Mesenchymal stem cell (in vitro differentiated cells and primary cell): ENCODE measurements around the gene TNFRSF8.

Experiments
- DNase-seq: peaks from one replicate; pipeline ENCODE4 v3.0.0-alpha.2; 2013
- H2AFZ ChIP-seq: one replicate; pipeline ENCODE4 v1.6.1; 2013; ENCODE audit warnings: low read depth, mild to moderate bottlenecking, control low read depth, inconsistent platforms, low read length, moderate library complexity
- H2AK5ac ChIP-seq: 2 replicates; pipeline ENCODE4 v1.6.1; 2013; ENCODE audit warnings: low read length, moderate library complexity, mild to moderate bottlenecking, inconsistent platforms; ENCODE audit not compliant: severe bottlenecking
- H2BK120ac ChIP-seq: one replicate; pipeline ENCODE4 v1.6.1; 2013; ENCODE audit warnings: low read depth, mild to moderate bottlenecking, inconsistent platforms, low read length, moderate library complexity
- H2BK12ac ChIP-seq, 2 experiments: one replicate each; pipeline ENCODE4 v1.6.1; 2013; ENCODE audit warnings: inconsistent platforms in 2 of 2, low read length in 2 of 2, mild to moderate bottlenecking in 2 of 2, moderate library complexity in 2 of 2, control low read depth in 1 of 2
- H2BK15ac ChIP-seq: one replicate; pipeline ENCODE4 v1.6.1; 2013; ENCODE audit warnings: mild to moderate bottlenecking, low read depth, inconsistent platforms; ENCODE audit not compliant: poor library complexity, severe bottlenecking
- H2BK5ac ChIP-seq: 2 replicates; pipeline ENCODE4 v1.6.1; 2013; ENCODE audit warnings: low read depth, mild to moderate bottlenecking, low read length, control low read depth, inconsistent platforms; ENCODE audit not compliant: poor library complexity, severe bottlenecking
- H3K14ac ChIP-seq, 2 experiments: one replicate each; pipeline ENCODE4 v1.6.1; 2013; ENCODE audit warnings: inconsistent platforms in 2 of 2, low read length in 2 of 2, control low read depth in 1 of 2, mild to moderate bottlenecking in 1 of 2, moderate library complexity in 1 of 2
- H3K18ac ChIP-seq, 2 experiments: one replicate each; pipeline ENCODE4 v1.6.1; 2013; ENCODE audit warnings: inconsistent platforms in 2 of 2, low read length in 2 of 2, control low read depth in 1 of 2, low read depth in 1 of 2, mild to moderate bottlenecking in 1 of 2
- H3K23ac ChIP-seq, 2 experiments: one replicate each; pipeline ENCODE4 v1.6.1; 2013; ENCODE audit warnings: inconsistent platforms in 2 of 2, low read length in 2 of 2, mild to moderate bottlenecking in 2 of 2, moderate library complexity in 2 of 2, control low read depth in 1 of 2
- H3K27ac ChIP-seq: 2 replicates; pipeline ENCODE4 v1.5.1; 2013; ENCODE audit warnings: mild to moderate bottlenecking, moderate library complexity, low read length, control low read depth, inconsistent platforms; ENCODE audit not compliant: poor library complexity, severe bottlenecking
- H3K27me3 ChIP-seq, 2 experiments: 2 replicates each; pipeline versions ENCODE4 v1.6.1 to v1.7.0; 2013; ENCODE audit warnings: low read length in 2 of 2, mild to moderate bottlenecking in 2 of 2, moderate library complexity in 2 of 2, control low read depth in 1 of 2, inconsistent platforms in 1 of 2; ENCODE audit not compliant: control insufficient read depth in 1 of 2, insufficient read depth in 1 of 2
- H3K36me3 ChIP-seq, 2 experiments: 2 replicates each; pipeline versions ENCODE4 v1.6.1 to v1.7.0; 2013; ENCODE audit warnings: low read length in 2 of 2, control low read depth in 1 of 2, inconsistent platforms in 1 of 2, low read depth in 1 of 2, mild to moderate bottlenecking in 1 of 2; ENCODE audit not compliant: insufficient read depth in 2 of 2, control insufficient read depth in 1 of 2
- H3K4ac ChIP-seq, 2 experiments: one replicate each; pipeline ENCODE4 v1.6.1; 2013; ENCODE audit warnings: inconsistent platforms in 2 of 2, low read length in 2 of 2, mild to moderate bottlenecking in 2 of 2, moderate library complexity in 2 of 2, control low read depth in 1 of 2, low read depth in 1 of 2
- H3K4me1 ChIP-seq: 2 replicates; pipeline ENCODE4 v1.6.1; 2013; ENCODE audit warnings: low read depth, low read length, control low read depth; ENCODE audit not compliant: control insufficient read depth, insufficient read depth
- H3K4me2 ChIP-seq: 2 replicates; pipeline ENCODE4 v1.6.1; 2013; ENCODE audit warnings: low read length, mild to moderate bottlenecking, inconsistent platforms; ENCODE audit not compliant: poor library complexity, severe bottlenecking
- H3K4me3 ChIP-seq, 2 experiments: 2 replicates each; pipeline versions ENCODE4 v1.5.1 to v1.7.0; 2013; ENCODE audit warnings: low read length in 2 of 2, mild to moderate bottlenecking in 2 of 2, control low read depth in 1 of 2, low read depth in 1 of 2; ENCODE audit not compliant: insufficient read depth in 1 of 2
- H3K79me1 ChIP-seq: replicated peaks from 2 replicates; pipeline ENCODE4 v1.6.1; 2013; ENCODE audit warnings: mild to moderate bottlenecking, control low read depth, low read length, inconsistent platforms; ENCODE audit not compliant: poor library complexity, severe bottlenecking
- H3K9ac ChIP-seq: 2 replicates; pipeline ENCODE4 v1.7.0; 2013; ENCODE audit warnings: mild to moderate bottlenecking, low read length, moderate library complexity
- H3K9me3 ChIP-seq: 2 replicates; pipeline ENCODE4 v1.7.0; 2013; ENCODE audit warnings: mild to moderate bottlenecking, low read length; ENCODE audit not compliant: control insufficient read depth
- H4K8ac ChIP-seq: one replicate; pipeline ENCODE4 v1.6.1; 2013; ENCODE audit warnings: inconsistent platforms, mild to moderate bottlenecking, low read length, moderate library complexity
- H4K91ac ChIP-seq: one replicate; pipeline ENCODE4 v1.6.1; 2013; ENCODE audit warnings: mild to moderate bottlenecking, low read length, inconsistent platforms
- WGBS: methylation state at CpG from one replicate; pipeline ENCODE4 v1.1.7; 2013; ENCODE audit warnings: mixed read lengths; 5-methylcytosine and 5-hydroxymethylcytosine counted together

Gene TNFRSF8

DNA sequence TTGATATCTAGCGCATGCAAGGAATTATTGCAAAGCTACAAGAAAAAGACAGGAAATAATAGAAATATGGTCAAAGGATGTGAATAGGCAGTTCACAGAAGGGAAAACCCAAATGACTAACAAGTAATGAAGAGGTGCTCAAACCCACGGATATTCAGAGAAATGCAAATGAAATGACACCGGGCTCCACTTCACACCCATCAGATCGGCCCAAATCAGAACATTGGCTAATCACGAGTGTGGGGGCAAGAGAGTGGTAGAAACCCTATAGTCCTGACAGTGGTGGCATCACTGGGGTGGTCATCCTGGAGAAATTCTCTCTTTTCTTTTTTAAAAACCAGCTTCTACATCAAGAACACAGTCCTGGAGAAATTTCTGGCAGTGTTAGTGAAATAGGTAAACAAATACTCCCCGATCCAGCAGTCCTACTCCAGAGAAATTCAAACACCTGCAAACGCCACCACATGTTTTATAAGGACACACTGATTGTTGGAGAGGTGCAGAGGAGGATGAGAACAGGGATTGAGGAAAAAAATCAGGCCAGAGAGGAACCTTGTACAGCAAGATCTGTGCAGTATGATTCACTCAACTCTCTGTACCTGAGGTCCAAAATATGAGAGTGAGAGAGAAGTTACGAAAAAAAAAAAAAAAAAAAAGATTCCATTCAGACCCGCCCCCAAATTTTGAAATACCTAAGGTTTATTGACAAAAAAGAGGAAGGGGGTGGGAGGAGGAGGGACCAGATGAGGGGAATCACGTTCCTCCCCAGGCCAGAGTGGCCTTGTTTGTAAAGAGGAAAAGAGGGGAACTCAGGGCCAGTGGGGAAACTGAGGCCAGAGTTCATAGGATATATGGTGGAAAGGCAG lies 94.5 kb downstream of the TNFRSF8 start:
- Histone ChIP-seq H2BK120ac (peak overlapping the region; percentile 27), H2BK15ac (no peak overlapping the region), H2AFZ (no peak overlapping the region), H3K27me3 (no peaks in the 10 kb centered on the region), H2BK5ac (no peak overlapping the region), H3K36me3 (no peaks in the 10 kb centered on the region), H3K27ac (no peak overlapping the region), H3K4me3 (no peak overlapping the region), H2AK5ac (no peak overlapping the region), H3K4me2 (no peak overlapping the region), H3K9me3 (no peaks in the 10 kb centered on the region), H3K79me1 (no peaks in the 10 kb centered on the region), H3K4ac (no peak overlapping the region), H4K8ac (peak overlapping the region; percentile 39), H3K23ac (no peak overlapping the region), H3K9ac (no peak overlapping the region), H2BK12ac (peak overlapping the region; percentile 35 to 61), H4K91ac (peak overlapping the region; percentile 70), H3K18ac (peak overlapping the region in 1 of 2 experiments; percentile 37), H3K4me1 (peaks cover 33% of the 10 kb centered on the region), H3K14ac (no peak overlapping the region)
- WGBS: 80% methylated on average over 7 of the region's 10 CpGs
- DNase-seq: no peak

DNA sequence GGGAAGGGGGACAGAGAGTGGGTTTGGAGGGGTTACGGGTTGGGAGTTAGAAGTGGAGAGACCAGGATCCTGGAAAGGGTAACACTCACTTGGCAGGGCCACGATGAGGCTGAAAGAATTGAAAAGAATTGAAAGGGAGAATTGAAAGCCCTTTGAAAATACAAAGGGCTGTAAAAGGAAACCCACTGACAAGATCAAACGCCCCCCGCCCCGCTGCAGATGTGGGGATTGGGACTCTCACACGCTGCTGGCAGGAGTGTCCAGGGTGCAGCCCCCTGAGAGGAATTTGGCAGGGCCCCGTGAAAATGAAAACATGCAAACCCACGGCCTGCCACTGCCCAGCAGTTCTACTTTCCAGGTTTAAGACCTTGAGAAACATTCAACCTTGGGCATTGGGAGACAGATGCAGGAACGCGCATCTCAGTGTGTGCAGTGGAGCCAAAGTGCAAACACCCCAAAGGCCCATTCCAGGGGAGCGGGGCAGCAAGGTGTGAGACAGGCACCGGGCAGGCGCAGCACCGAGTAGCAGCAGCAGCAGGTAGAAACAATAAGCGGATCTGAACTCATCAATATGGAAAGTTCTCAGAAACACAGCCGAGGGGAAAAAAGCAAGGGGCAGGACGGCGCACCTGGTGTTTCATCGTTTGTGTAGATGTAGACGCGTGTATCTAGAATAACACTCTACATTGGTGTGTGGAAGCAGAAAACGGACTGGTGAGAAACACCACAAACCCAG lies 95.4 kb downstream of the TNFRSF8 start:
- Histone ChIP-seq H3K9ac (no peak overlapping the region), H4K8ac (peak overlapping the region; percentile 90), H3K14ac (no peak overlapping the region), H2BK12ac (peak overlapping the region in 1 of 2 experiments; percentile 61), H3K36me3 (no peaks in the 10 kb centered on the region), H2AFZ (no peak overlapping the region), H3K27ac (no peak overlapping the region), H2BK5ac (no peak overlapping the region), H2BK120ac (peak overlapping the region; percentile 27), H2BK15ac (no peak overlapping the region), H3K9me3 (no peaks in the 10 kb centered on the region), H3K4me1 (peaks cover 27% of the 10 kb centered on the region), H3K18ac (peak overlapping the region; percentile 37 to 40), H4K91ac (peak overlapping the region; percentile 74), H3K4me3 (no peak overlapping the region), H3K79me1 (no peaks in the 10 kb centered on the region), H3K4me2 (no peak overlapping the region), H3K23ac (no peak overlapping the region), H3K4ac (peak overlapping the region in 1 of 2 experiments; percentile 35), H3K27me3 (no peaks in the 10 kb centered on the region), H2AK5ac (no peak overlapping the region)
- no peak for DNase-seq
- WGBS: 73% methylated on average over 21 of the region's 22 CpGs

DNA sequence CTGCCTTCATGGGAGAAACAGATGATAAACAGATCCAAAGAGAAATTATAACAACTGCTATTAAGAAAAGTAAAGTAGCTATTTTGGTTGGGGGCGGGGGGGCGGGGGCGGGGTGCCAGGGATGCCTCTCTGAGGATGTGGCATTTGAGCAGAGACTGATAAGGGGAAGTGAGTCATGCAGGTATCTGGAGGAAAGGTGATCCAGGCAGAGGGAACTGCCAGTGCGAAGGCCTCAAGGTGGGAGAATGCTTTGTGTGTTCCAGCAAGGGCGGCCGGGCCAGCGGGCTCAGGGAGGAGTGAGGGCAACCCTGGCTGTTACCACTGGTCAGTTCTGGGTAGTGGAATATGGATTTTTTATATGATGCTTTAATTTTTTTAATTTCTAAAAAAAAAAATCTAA lies 96.7 kb downstream of the TNFRSF8 start:
- Histone ChIP-seq H3K4me3 (no peak overlapping the region), H3K9me3 (no peaks in the 10 kb centered on the region), H2AK5ac (no peak overlapping the region), H3K4me1 (peaks cover 23% of the 10 kb centered on the region), H3K4ac (no peak overlapping the region), H2BK15ac (peak overlapping the region; percentile 36), H3K18ac (no peak overlapping the region), H3K9ac (no peak overlapping the region), H4K8ac (no peak overlapping the region), H3K27me3 (no peaks in the 10 kb centered on the region), H3K36me3 (no peaks in the 10 kb centered on the region), H2AFZ (no peak overlapping the region), H3K23ac (no peak overlapping the region), H2BK12ac (peak overlapping the region in 1 of 2 experiments; percentile 8), H3K4me2 (no peak overlapping the region), H3K14ac (no peak overlapping the region), H3K79me1 (no peaks in the 10 kb centered on the region), H3K27ac (no peak overlapping the region), H4K91ac (no peak overlapping the region), H2BK120ac (peak overlapping the region; percentile 35), H2BK5ac (no peak overlapping the region)
- no peak for DNase-seq
- 88% methylated on average over 7 of the region's 7 CpGs for WGBS

DNA sequence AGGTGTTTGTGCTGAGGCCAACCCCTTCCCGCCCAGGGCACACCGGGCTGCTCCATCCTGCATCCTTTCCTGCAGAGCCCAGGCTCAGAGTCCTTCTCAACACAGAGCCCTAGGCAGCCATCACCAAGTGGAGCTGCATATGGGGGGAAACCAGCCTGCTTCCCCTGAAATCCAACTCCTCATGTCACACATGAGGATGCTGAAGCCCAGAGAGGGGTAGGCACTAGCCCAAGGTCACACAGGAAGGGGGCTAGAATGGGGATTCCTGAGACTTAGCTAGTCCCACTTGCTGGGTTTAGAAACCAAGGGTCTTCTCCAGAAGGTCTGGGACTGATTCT lies 98.2 kb downstream of the TNFRSF8 start:
- WGBS: 100% methylated on average over 2 of the region's 2 CpGs
- peak overlapping the region in 1 of 2 experiments; percentile 87 for H3K14ac ChIP-seq
- no peaks in the 10 kb centered on the region for H3K79me1 ChIP-seq
- peak overlapping the region; percentile 83 for H2BK120ac ChIP-seq
- H3K18ac ChIP-seq: peak overlapping the region; percentile 83 to 95
- peak overlapping the region; percentile 86 for H4K8ac ChIP-seq
- H3K4me3 ChIP-seq: no peak overlapping the region
- peaks cover 23% of the 10 kb centered on the region for H3K4me1 ChIP-seq
- no peak overlapping the region for H3K4me2 ChIP-seq
- no peaks in the 10 kb centered on the region for H3K27me3 ChIP-seq
- peak overlapping the region; percentile 52 for H3K9ac ChIP-seq
- peak overlapping the region; percentile 58 to 89 for H3K4ac ChIP-seq
- H2BK12ac ChIP-seq: peak overlapping the region; percentile 99
- H2AFZ ChIP-seq: no peak overlapping the region
- H3K36me3 ChIP-seq: no peaks in the 10 kb centered on the region
- H2AK5ac ChIP-seq: no peak overlapping the region
- no peak overlapping the region for H3K27ac ChIP-seq
- H3K9me3 ChIP-seq: no peaks in the 10 kb centered on the region
- peak overlapping the region; percentile 26 for H2BK15ac ChIP-seq
- H4K91ac ChIP-seq: peak overlapping the region; percentile 53
- no peak for DNase-seq
- H2BK5ac ChIP-seq: no peak overlapping the region
- no peak overlapping the region for H3K23ac ChIP-seq
